Neuronal stem cell (in vitro differentiated cells): ENCODE data around the gene LAD1.
A peak's percentile ranks its signal among the peaks of the same experiment; 100 is the strongest.

Source experiments
- DNase-seq: peaks from one replicate; pipeline ENCODE4 v3.0.0-alpha.2; 2013; ENCODE audit warnings: low spot score
- H2AFZ ChIP-seq: one replicate; pipeline ENCODE4 v1.6.1; 2013; ENCODE audit warnings: mild to moderate bottlenecking, low read length, inconsistent platforms
- H2AK5ac ChIP-seq: 2 replicates; pipeline ENCODE4 v1.6.1; 2013; ENCODE audit warnings: low read depth, mild to moderate bottlenecking, inconsistent platforms, low read length, moderate library complexity, mixed read lengths
- H2BK120ac ChIP-seq: 2 replicates; pipeline ENCODE4 v1.6.1; 2013; ENCODE audit warnings: low read depth, mild to moderate bottlenecking, inconsistent platforms, low read length, moderate library complexity, mixed read lengths
- H2BK12ac ChIP-seq: one replicate; pipeline ENCODE4 v1.6.1; 2013; ENCODE audit warnings: low read length, inconsistent platforms
- H2BK15ac ChIP-seq: 2 replicates; pipeline ENCODE4 v1.6.1; 2013; ENCODE audit warnings: mild to moderate bottlenecking, low read length, inconsistent platforms, mixed read lengths
- H2BK5ac ChIP-seq: one replicate; pipeline ENCODE4 v1.6.1; 2013; ENCODE audit warnings: inconsistent platforms, mild to moderate bottlenecking, low read length, moderate library complexity
- H3K14ac ChIP-seq: one replicate; pipeline ENCODE4 v1.6.1; 2013; ENCODE audit warnings: low read length, inconsistent platforms
- H3K18ac ChIP-seq: 2 replicates; pipeline ENCODE4 v1.6.1; 2013; ENCODE audit warnings: low read length, inconsistent platforms
- H3K23ac ChIP-seq: 2 replicates; pipeline ENCODE4 v1.6.1; 2013; ENCODE audit warnings: low read depth, mild to moderate bottlenecking, mixed read lengths, low read length, inconsistent platforms; ENCODE audit not compliant: poor library complexity
- H3K27ac ChIP-seq: replicated peaks from 3 replicates; pipeline ENCODE4 v1.5.1; 2013; ENCODE audit warnings: low read length, inconsistent platforms
- H3K27me3 ChIP-seq, 3 experiments: 2 replicates each; pipeline ENCODE4 v1.6.1; 2013; ENCODE audit warnings: low read length in 3 of 3, mild to moderate bottlenecking in 2 of 3, inconsistent platforms in 1 of 3, low read depth in 1 of 3, mixed read lengths in 1 of 3, moderate library complexity in 1 of 3; ENCODE audit not compliant: control insufficient read depth in 3 of 3, insufficient read depth in 3 of 3
- H3K36me3 ChIP-seq, 2 donors: replicated peaks in 1 of 2; 2 replicates each; pipeline ENCODE4 v1.6.1; 2013; ENCODE audit warnings: low read length in 2 of 2; ENCODE audit not compliant: control insufficient read depth in 2 of 2, insufficient read depth in 2 of 2
- H3K4ac ChIP-seq: 2 replicates; pipeline ENCODE4 v1.6.1; 2013; ENCODE audit warnings: inconsistent platforms, mild to moderate bottlenecking, low read length, moderate library complexity
- H3K4me1 ChIP-seq, 2 donors: 1 replicate in 1 of 2; 2 replicates in 1 of 2; pipeline ENCODE4 v1.6.1; 2013; ENCODE audit warnings: low read length in 2 of 2, low read depth in 1 of 2; ENCODE audit not compliant: control insufficient read depth in 2 of 2, insufficient read depth in 1 of 2
- H3K4me2 ChIP-seq: one replicate; pipeline ENCODE4 v1.6.1; 2013; ENCODE audit warnings: mild to moderate bottlenecking, low read length, inconsistent platforms; ENCODE audit not compliant: insufficient read depth, poor library complexity, severe bottlenecking
- H3K4me3 ChIP-seq, 2 donors: 2 replicates each; pipeline ENCODE4 v1.5.1; 2013; ENCODE audit warnings: low read length in 2 of 2, mild to moderate bottlenecking in 2 of 2, inconsistent platforms in 1 of 2, moderate library complexity in 1 of 2
- H3K79me1 ChIP-seq: one replicate; pipeline ENCODE4 v1.6.1; 2013; ENCODE audit warnings: low read depth, mild to moderate bottlenecking, inconsistent platforms, low read length, moderate library complexity
- H3K9ac ChIP-seq: one replicate; pipeline ENCODE4 v1.6.1; 2013; ENCODE audit warnings: mild to moderate bottlenecking, low read depth, low read length, inconsistent platforms; ENCODE audit not compliant: poor library complexity
- H3K9me3 ChIP-seq, 2 donors: replicated peaks in 1 of 2; 2 replicates each; pipeline versions ENCODE3 to v1.6.1; 2013; ENCODE audit warnings: low read length in 2 of 2, mild to moderate bottlenecking in 2 of 2, inconsistent platforms in 1 of 2, low read depth in 1 of 2, mixed read lengths in 1 of 2, moderate library complexity in 1 of 2; ENCODE audit not compliant: control insufficient read depth in 2 of 2, insufficient read depth in 1 of 2
- H4K8ac ChIP-seq: one replicate; pipeline ENCODE4 v1.6.1; 2013; ENCODE audit warnings: low read depth, mild to moderate bottlenecking, inconsistent platforms, low read length, moderate library complexity
- H4K91ac ChIP-seq: one replicate; pipeline ENCODE4 v1.6.1; 2013; ENCODE audit warnings: low read length, low read depth, mild to moderate bottlenecking, inconsistent platforms; ENCODE audit not compliant: poor library complexity
- WGBS, 2 donors: extraction: QIAGEN DNeasy Blood & Tissue Kit; methylation state at CpG; one replicate each; pipeline ENCODE4 v1.1.7; 2013; ENCODE audit warnings: missing lambda C conversion rate in 2 of 2, mixed read lengths in 1 of 2; ENCODE audit not compliant: insufficient read length in 2 of 2, insufficient replicate concordance in 1 of 2; ENCODE audit errors: extremely low coverage in 2 of 2; 5-methylcytosine and 5-hydroxymethylcytosine counted together

Gene LAD1

DNA sequence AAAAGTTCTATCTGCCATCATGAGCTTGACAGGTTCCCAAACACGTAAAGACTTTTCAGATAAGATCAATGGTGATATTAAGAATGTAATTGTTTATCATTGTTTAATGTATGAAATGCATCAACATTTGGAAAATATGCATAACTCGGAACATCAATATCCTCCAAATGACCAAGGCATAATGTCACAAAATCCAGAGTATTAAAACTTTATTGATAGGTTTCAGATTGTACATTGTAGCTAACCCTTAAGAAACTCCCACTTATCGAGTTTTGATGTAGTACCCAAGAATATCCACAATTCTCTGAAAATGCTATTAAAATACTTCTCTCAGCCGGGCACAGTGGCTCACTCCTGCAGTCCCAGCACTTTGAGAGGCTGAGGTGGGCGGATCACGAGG lies 34.5 kb upstream of the LAD1 start:
- Histone ChIP-seq H3K4me2 (no peak overlapping the region), H3K79me1 (no peaks in the 10 kb centered on the region), H3K18ac (no peak overlapping the region), H3K9me3 (no peaks in the 10 kb centered on the region), H4K8ac (no peak overlapping the region), H3K27ac (no peak overlapping the region), H2AK5ac (no peak overlapping the region), H2BK15ac (no peak overlapping the region), H3K14ac (no peak overlapping the region), H3K27me3 (peaks cover 0 to 19% (median 0%) of the 10 kb centered on the region in 3 experiments), H3K23ac (no peak overlapping the region), H2AFZ (no peak overlapping the region), H3K9ac (no peak overlapping the region), H3K4me3 (no peak overlapping the region), H3K36me3 (no peaks in the 10 kb centered on the region), H4K91ac (no peak overlapping the region), H2BK12ac (no peak overlapping the region), H2BK120ac (no peak overlapping the region), H3K4me1 (peaks cover 5 to 13% of the 10 kb centered on the region in 2 donors), H3K4ac (no peak overlapping the region), H2BK5ac (no peak overlapping the region)
- DNase-seq, result no peak
- no CpG with 5 or more reads among the region's 6 CpGs for WGBS, 2 donors

DNA sequence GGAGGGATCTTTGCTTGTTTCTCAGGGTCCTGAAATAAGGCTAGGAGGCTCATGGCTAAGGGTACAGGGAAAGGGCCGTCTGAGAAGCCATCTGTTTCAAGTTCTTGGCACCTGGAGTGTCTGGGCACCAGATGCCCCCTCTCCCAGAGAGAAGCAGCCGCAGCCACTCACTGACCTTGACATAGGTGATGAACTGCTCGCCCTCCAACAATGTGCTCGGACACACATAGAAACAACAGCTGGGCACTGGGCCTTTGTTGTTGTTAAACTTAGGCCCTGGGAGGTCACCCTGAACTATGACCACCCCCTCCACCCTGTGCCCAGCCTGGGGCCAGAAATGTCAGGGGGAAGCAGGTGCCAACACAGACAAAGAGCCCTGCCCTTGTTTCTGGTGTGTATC lies 31.7 kb upstream of the LAD1 start:
- Histone ChIP-seq H3K79me1 (no peaks in the 10 kb centered on the region), H3K18ac (peak overlapping the region; percentile 12), H3K36me3 (no peaks in the 10 kb centered on the region), H3K27me3 (peaks cover 0 to 42% (median 0%) of the 10 kb centered on the region in 3 experiments), H3K4ac (no peak overlapping the region), H2BK5ac (no peak overlapping the region), H2AK5ac (no peak overlapping the region), H3K4me2 (no peak overlapping the region), H2BK12ac (no peak overlapping the region), H3K4me1 (peaks cover 5 to 16% of the 10 kb centered on the region in 2 donors), H3K4me3 (no peak overlapping the region), H2BK120ac (no peak overlapping the region), H3K23ac (no peak overlapping the region), H3K9ac (no peak overlapping the region), H3K9me3 (no peaks in the 10 kb centered on the region), H2AFZ (no peak overlapping the region), H3K14ac (no peak overlapping the region), H4K8ac (no peak overlapping the region), H2BK15ac (no peak overlapping the region), H4K91ac (no peak overlapping the region), H3K27ac (no peak overlapping the region)
- WGBS, 2 donors, result no CpG with 5 or more reads among the region's 4 CpGs
- DNase-seq, result no peak

DNA sequence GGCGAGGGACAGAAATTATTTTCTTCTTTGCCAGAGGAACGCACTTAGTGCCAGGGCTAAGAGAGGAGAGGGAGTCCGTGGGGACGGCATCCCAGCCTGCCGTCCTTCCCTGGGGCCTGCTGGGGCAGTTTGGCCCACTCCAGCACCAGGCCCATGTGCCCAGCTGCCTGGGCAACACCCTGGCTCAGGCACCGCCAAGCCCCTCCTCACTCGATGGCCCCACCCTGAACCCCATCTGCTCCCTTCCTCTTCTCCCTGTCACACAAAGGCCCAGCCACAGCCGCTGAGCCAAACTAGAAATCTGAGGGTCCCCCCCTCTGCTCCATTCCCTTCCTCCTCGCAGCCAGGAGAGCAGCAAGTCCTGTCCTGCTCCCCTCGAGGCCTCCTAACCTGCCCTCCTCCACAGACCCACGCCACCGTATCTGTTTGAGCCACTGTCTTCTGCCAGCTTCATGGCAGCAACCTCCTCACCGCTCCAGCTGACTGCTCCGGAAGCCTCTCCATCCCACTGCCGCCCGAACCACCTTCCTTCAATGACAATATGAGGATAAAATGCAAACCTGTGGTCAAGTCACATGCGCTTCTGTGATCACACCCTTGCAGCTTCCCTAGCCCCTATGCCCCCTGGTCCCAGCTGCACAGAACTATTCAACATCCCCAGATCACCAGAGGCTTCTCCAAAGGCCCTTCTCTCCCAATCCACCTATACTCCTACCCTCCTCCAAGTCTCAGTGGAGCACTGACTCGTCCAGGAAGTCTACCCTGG lies 30.8 kb upstream of the LAD1 start:
- no peak overlapping the region for H3K4me3 ChIP-seq
- H3K4me2 ChIP-seq, result no peak overlapping the region
- H3K23ac ChIP-seq, result no peak overlapping the region
- H4K91ac ChIP-seq, result no peak overlapping the region
- H3K9ac ChIP-seq, result no peak overlapping the region
- H3K4ac ChIP-seq, result no peak overlapping the region
- no CpG with 5 or more reads among the region's 18 CpGs for WGBS, 2 donors
- no peaks in the 10 kb centered on the region for H3K36me3 ChIP-seq
- peaks cover 5 to 16% of the 10 kb centered on the region in 2 donors for H3K4me1 ChIP-seq
- DNase-seq, result no peak
- H3K18ac ChIP-seq, result peak overlapping the region; percentile 39
- no peak overlapping the region for H3K27ac ChIP-seq
- no peak overlapping the region for H2BK120ac ChIP-seq
- H2AK5ac ChIP-seq, result peak overlapping the region; percentile 83
- no peak overlapping the region for H2BK15ac ChIP-seq
- H3K9me3 ChIP-seq, result no peaks in the 10 kb centered on the region
- H2AFZ ChIP-seq, result no peak overlapping the region
- H3K27me3 ChIP-seq, result peaks cover 0 to 42% (median 0%) of the 10 kb centered on the region in 3 experiments
- H2BK5ac ChIP-seq, result no peak overlapping the region
- H3K79me1 ChIP-seq, result no peaks in the 10 kb centered on the region
- peak overlapping the region; percentile 89 for H2BK12ac ChIP-seq
- H4K8ac ChIP-seq, result no peak overlapping the region
- peak overlapping the region; percentile 44 for H3K14ac ChIP-seq

DNA sequence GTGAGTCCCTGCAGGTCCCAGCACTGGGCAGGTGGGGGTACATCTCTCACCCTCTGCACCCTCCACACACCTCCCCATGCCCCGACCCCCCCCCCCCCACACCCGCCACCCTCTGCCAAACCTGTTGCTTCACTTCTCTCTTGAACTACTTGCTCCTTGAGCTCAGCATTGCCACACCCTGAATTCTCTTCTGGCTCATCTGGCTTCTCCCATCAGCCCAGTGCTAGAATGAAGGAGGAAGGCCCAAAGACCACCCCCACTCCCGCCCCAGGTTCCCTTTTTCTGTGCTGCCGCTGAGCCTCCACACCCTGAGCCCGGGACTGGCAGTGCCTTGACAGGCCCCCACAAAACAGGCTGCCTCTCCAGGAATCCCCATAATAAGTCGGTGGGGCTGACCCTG lies 28.8 kb upstream of the LAD1 start:
- Histone ChIP-seq H2BK12ac (no peak overlapping the region), H3K18ac (no peak overlapping the region), H2AK5ac (no peak overlapping the region), H3K9ac (no peak overlapping the region), H4K8ac (no peak overlapping the region), H3K14ac (no peak overlapping the region), H3K9me3 (no peaks in the 10 kb centered on the region), H2BK5ac (no peak overlapping the region), H3K27ac (no peak overlapping the region), H4K91ac (no peak overlapping the region), H3K27me3 (peaks cover 0 to 51% (median 0%) of the 10 kb centered on the region in 3 experiments), H2BK15ac (no peak overlapping the region), H2AFZ (no peak overlapping the region), H3K79me1 (no peaks in the 10 kb centered on the region), H3K23ac (no peak overlapping the region), H3K36me3 (no peaks in the 10 kb centered on the region), H3K4ac (no peak overlapping the region), H3K4me3 (no peak overlapping the region), H3K4me2 (no peak overlapping the region), H3K4me1 (peaks cover 5 to 19% of the 10 kb centered on the region in 2 donors), H2BK120ac (no peak overlapping the region)
- no CpG with 5 or more reads among the region's 6 CpGs for WGBS, 2 donors
- DNase-seq, result no peak
